AG04449 (cell line): ENCODE measurements around the gene SLC5A12.
A peak's percentile ranks its signal among the peaks of the same experiment; 100 is the strongest.

Experiments
- CTCF ChIA-PET: fragments of 350-600 bp; formaldehyde crosslinking; extraction: SDS; loops from one replicate; lab custom pipeline; 2021; ENCODE audit warnings: antibody characterized with exemption; lab: Yijun Ruan, JAX
- POLR2A ChIA-PET: fragments of 400-600, 350-600 bp; formaldehyde crosslinking; extraction: SDS; loops from one replicate; lab custom pipeline; 2020; ENCODE audit warnings: antibody characterized with exemption, inconsistent platforms; lab: Yijun Ruan, JAX
- DNase-seq: peaks from one replicate; pipeline ENCODE4 v3.0.0-alpha.2; 2010; ENCODE audit warnings: low read depth, low spot score
- H3K4me3 ChIP-seq: 2 replicates; pipeline ENCODE4 v1.5.1; 2011; ENCODE audit warnings: low read depth, mild to moderate bottlenecking, control low read depth, low read length
- CTCF ChIP-seq: IDR thresholded peaks from one replicate; pipeline ENCODE4 v1.5.1; 2011; ENCODE audit warnings: mild to moderate bottlenecking, moderate library complexity, low read length, control low read depth, inconsistent platforms; ENCODE audit not compliant: insufficient read depth; ENCODE audit errors: missing control alignments

The SLC5A12 gene

GRCh38 chr11:26762089-26762488 lies 40.2 kb upstream of the SLC5A12 start:
- ChIA-PET CTCF (interaction anchor here (1.2 to 1.3 kb wide), 3 partner anchors 9 to 397 kb away, joined by 3 to 7 read pairs (median 4); no protein-coding TSS in a partner anchor), POLR2A (no interaction called here)
- DNase-seq, result no peak

GRCh38 chr11:26761361-26761809 lies 39.5 kb upstream of the SLC5A12 start:
- no peak overlapping the region for H3K4me3 ChIP-seq
- ChIA-PET POLR2A (no interaction called here), CTCF (interaction anchor here (1.2 to 1.3 kb wide), 3 partner anchors 10 to 398 kb away, joined by 3 to 7 read pairs (median 4); no protein-coding TSS in a partner anchor)
- no peak for TF ChIP-seq CTCF
- DNase-seq, result no peak

More at GRCh38 chr11:26762089-26762488, 40.2 kb upstream of the SLC5A12 start:
- H3K4me3 ChIP-seq, result no peak overlapping the region
- TF ChIP-seq CTCF, result no peak

- H3K4me3 ChIP-seq, result no peak overlapping the region
- DNase-seq, result no peak
- TF ChIP-seq CTCF, result no peak
- ChIA-PET CTCF (interaction anchor here (1.0 to 6.3 kb wide), 6 partner anchors 20 to 400 kb away, joined by 3 to 70 read pairs (median 8); partner anchors contain the start of gene FIBIN), POLR2A (no interaction called here)
Measured at GRCh38 chr11:26757995-26758394, 36.1 kb upstream of the SLC5A12 start.

- H3K4me3 ChIP-seq, result no peak overlapping the region
- no peak for TF ChIP-seq CTCF
- no peak for DNase-seq
- ChIA-PET POLR2A (interaction anchor here (1.5 kb wide), 1 partner anchor 191 kb away, joined by 3 read pairs; no protein-coding TSS in a partner anchor), CTCF (interaction anchor here (0.7 to 6.3 kb wide), 12 partner anchors 13 to 730 kb away, joined by 3 to 70 read pairs (median 3); partner anchors contain the start of gene FIBIN)
Measured at GRCh38 chr11:26755762-26756161, 33.9 kb upstream of the SLC5A12 start.

- no peak overlapping the region for H3K4me3 ChIP-seq
- POLR2A ChIA-PET, result no interaction called here
- CTCF ChIA-PET, result interaction anchor here (0.7 to 3.2 kb wide), 10 partner anchors 171 to 743 kb away, joined by 3 to 19 read pairs (median 4); partner anchors contain the start of gene FIBIN
- TF ChIP-seq CTCF, result peak; percentile 66
- peak; percentile 31 for DNase-seq
Measured at GRCh38 chr11:26753723-26754504, 32.1 kb upstream of the SLC5A12 start.

GRCh38 chr11:26749927-26750326 lies 28.1 kb upstream of the SLC5A12 start:
- POLR2A ChIA-PET, result no interaction called here
- no peak overlapping the region for H3K4me3 ChIP-seq
- CTCF ChIA-PET, result interaction anchor here (3.3 kb wide), 1 partner anchor 409 kb away, joined by 23 read pairs; no protein-coding TSS in a partner anchor
- no peak for DNase-seq
- TF ChIP-seq CTCF, result no peak
